Tibial nerve (tissue), 3 donors: Measurements from ENCODE around the gene ABCC8.

Experiments used
- POLR2A ChIP-seq, 2 donors: fragments of 450-650 bp; IDR thresholded peaks; one replicate each; pipeline ENCODE4 v1.6.1; 2017; ENCODE audit warnings: antibody characterized with exemption in 2 of 2, mild to moderate bottlenecking in 2 of 2, moderate library complexity in 2 of 2
- TF ChIP-seq, protein P1 (sequence below), 5 experiments: fragments of 200-600 bp in 3 of 5; fragments of 450-650 bp in 2 of 5; sonication (generic) in 3 of 5; IDR thresholded peaks; one replicate each; pipeline ENCODE4 v1.5.1; 2016 to 2019; ENCODE audit warnings: antibody characterized with exemption in 5 of 5, mild to moderate bottlenecking in 3 of 5, moderate library complexity in 2 of 5

DNA sequence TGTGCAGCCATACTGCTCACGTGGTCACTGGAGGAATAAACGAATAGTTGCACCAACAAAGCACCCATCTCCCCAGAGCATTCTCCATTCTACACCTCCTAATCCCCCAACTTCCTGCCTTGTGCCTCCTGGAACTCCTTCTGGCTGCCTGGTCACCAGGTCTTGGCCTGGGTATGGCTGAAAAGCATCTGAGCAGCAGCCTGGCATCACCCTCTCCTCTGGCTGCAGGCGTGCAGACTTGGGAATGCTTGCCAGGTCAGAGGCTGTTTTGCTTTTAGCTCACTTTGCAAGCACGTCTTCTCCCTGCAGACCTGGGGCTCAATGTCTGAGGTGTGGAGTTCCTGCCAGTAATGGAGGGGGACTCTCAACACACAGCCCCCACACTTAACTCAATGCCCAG is 54.9 kb downstream of the ABCC8 start:
- TF ChIP-seq, protein P1, sequence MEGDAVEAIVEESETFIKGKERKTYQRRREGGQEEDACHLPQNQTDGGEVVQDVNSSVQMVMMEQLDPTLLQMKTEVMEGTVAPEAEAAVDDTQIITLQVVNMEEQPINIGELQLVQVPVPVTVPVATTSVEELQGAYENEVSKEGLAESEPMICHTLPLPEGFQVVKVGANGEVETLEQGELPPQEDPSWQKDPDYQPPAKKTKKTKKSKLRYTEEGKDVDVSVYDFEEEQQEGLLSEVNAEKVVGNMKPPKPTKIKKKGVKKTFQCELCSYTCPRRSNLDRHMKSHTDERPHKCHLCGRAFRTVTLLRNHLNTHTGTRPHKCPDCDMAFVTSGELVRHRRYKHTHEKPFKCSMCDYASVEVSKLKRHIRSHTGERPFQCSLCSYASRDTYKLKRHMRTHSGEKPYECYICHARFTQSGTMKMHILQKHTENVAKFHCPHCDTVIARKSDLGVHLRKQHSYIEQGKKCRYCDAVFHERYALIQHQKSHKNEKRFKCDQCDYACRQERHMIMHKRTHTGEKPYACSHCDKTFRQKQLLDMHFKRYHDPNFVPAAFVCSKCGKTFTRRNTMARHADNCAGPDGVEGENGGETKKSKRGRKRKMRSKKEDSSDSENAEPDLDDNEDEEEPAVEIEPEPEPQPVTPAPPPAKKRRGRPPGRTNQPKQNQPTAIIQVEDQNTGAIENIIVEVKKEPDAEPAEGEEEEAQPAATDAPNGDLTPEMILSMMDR (IDR thresholded peaks at IDR 0.05) = no peak
- no peak for TF ChIP-seq POLR2A (IDR thresholded peaks at IDR 0.05)
